GM21360 (cell line): Measurements from ENCODE around the gene TTC17.

ENCODE experiments used
- ATAC-seq: cut with Tn5 transposase; IDR thresholded peaks from one replicate; pipeline ENCODE4 v1.9.1; 2021; ENCODE audit warnings: mild to moderate bottlenecking, moderate library complexity; ENCODE audit not compliant: unreplicated experiment

The TTC17 gene

GRCh38 chr11:43532041-43532440 lies 173.3 kb downstream of the TTC17 start:
- no peak for ATAC-seq

DNA sequence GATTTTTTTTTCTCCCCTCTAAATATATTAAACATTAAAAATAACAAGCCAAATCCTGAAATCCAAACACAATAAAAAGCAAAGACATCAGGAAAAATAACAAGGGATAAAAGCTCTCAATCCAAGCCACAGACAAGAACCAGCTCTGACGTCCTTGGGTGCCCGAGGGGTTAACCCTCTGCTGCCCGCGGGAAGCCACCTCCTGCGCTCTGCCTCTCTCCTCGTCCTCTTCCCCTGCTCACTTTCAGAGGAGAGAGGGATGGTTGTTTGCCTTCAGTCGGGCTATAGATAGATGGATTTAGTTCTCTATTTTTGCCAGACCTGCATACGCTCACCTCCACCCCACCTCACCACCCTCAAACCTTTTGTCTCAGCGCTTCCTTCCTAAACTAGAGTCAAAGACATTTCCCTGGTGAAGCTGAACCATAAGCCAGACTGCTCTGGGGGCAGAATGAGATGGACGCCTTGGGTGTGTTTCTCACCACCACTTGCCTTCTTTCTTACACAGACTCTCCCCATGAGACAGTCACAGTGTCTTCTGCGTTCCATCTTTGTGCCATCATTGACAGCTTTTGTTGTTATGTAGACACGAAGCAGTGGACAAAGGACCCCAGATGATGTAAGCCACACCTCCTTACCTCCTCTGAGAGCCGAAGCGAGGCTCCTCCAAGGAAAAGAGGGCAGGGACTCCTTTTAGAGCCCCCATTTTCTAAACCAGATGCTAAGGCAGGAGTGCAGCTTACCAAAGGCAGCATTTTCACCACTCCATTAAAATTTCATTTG lies 179.3 kb downstream of the TTC17 start:
- ATAC-seq: no peak

DNA sequence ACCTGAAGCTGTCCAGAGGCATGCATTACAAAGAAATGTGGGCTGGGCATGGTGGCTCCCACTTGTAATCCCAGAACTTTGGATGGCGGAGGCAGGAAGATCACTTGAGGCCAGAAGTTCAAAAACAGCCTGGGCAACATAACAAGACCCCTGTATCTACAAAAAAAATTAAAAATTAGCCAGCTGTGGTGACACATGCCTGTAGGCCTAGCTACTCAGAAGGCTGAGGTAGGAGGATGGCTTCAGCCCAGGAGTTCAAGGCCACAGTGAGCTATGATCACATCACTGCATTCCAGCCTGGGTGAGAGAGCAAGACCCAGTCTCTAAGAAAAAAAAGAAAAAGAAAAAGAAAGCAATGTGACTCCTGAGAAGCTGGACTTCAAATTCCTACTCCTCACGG lies 183.3 kb downstream of the TTC17 start:
- ATAC-seq: no peak

DNA sequence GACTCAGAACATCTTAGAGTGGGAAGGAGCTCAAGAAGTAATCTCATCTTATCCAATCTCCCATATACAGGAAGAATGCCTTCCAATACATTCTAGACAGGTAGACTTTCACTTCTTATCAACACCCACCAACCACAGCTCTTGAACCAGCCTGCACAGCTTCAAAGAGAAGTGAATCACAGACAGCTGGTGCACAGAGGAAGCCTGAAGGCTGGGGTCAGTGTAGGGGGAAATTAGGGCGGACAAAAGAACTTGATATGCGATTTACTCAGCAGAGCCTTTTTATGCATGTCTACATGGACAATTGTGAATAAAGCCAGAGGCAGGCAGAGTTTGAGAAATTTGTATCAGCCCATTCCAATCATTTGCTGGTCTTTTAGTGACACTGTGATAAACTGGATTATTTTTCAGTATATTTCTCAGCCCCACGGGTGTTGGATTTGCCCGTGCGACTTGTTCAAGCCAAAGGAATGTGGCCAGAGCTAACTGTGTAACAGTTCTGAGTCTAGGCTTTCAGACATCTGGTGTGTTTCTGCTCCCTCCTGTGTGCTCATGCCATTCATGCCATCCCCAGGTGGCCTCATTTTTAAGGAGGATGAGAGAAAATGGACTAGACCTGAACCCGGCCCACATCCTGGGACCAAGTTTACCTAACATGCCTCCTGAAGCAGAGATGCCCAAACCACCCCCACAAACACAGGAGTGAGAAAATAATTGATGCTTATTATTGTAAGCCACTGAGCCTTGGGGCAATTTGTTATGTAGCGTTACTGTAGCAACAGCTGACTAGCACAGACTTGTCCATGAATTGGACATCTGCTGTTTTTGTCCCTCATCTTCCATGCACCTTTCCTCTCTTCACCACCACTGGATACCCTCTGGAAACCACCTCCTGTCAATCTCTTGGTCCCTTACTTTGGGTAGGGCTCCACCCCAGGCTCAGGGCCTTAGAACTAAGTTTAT lies 184.3 kb downstream of the TTC17 start:
- no peak for ATAC-seq
